Measurements from ENCODE around the gene DAB2IP. TPM values are rescaled to one million over a fixed set of nuclear protein-coding genes. Genes with fewer than 3 reads are reported as not detected.
A peak's percentile ranks its signal among the peaks of the same experiment; 100 is the strongest.

Gene DAB2IP
- total RNA-seq, 1 donor from 2014 or later = 104 TPM

DNA sequence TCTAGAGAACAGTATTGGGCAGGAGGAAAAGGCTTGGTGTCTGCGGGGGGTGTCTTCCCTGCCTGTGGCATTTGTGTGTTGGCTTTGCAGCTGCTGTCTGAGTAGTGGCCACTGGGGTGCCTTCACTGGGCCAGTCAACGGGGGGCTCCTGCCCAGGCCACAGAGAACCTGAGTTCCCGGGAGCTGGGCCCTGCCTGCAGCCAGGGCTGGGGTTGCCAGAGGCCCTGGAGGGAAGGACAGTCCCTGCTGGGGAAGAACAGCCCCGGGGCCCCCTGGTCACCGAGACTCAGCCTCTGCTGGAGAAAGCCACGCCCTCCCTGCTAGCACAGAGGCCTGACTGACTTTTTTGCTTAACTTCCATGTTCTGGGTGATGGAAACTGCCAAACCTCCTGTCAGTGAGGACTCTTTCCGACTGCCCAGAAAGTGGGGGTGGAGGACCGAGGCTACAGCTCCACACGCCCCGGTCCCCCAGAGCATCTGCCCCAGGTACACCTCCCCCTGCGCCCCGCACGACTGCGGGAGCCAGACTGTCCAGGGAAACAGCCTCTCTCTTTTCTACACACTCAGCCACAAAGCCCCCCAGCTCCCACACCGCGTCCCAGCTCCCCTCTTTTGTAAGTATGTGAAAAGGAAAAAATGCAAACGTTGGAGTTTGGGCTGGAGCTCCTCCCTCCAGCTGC is 133.4 kb downstream of the DAB2IP start:
- H3K9me3 Mint-ChIP-seq (ENCODE audit: unreplicated experiment) = no peaks in the 10 kb centered on the region
- H3K4me1 Mint-ChIP-seq (ENCODE audit: unreplicated experiment) = peaks cover 10% of the 10 kb centered on the region
- H3K27me3 Mint-ChIP-seq (ENCODE audit: unreplicated experiment) = peaks cover 23% of the 10 kb centered on the region
- TF ChIP-seq, protein P1, sequence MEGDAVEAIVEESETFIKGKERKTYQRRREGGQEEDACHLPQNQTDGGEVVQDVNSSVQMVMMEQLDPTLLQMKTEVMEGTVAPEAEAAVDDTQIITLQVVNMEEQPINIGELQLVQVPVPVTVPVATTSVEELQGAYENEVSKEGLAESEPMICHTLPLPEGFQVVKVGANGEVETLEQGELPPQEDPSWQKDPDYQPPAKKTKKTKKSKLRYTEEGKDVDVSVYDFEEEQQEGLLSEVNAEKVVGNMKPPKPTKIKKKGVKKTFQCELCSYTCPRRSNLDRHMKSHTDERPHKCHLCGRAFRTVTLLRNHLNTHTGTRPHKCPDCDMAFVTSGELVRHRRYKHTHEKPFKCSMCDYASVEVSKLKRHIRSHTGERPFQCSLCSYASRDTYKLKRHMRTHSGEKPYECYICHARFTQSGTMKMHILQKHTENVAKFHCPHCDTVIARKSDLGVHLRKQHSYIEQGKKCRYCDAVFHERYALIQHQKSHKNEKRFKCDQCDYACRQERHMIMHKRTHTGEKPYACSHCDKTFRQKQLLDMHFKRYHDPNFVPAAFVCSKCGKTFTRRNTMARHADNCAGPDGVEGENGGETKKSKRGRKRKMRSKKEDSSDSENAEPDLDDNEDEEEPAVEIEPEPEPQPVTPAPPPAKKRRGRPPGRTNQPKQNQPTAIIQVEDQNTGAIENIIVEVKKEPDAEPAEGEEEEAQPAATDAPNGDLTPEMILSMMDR (IDR thresholded peaks at IDR 0.05; ENCODE audit: unreplicated experiment) = no peak
- DNase-seq (ENCODE audit: low spot score) = no peak
- H3K27ac Mint-ChIP-seq (ENCODE audit: unreplicated experiment) = no peak overlapping the region
- H3K4me3 Mint-ChIP-seq (ENCODE audit: unreplicated experiment) = no peak overlapping the region
- H3K36me3 Mint-ChIP-seq (ENCODE audit: low read depth, unreplicated experiment) = peaks cover 25% of the 10 kb centered on the region

- H3K9me3 Mint-ChIP-seq (ENCODE audit: unreplicated experiment) = no peaks in the 10 kb centered on the region
- H3K27ac Mint-ChIP-seq (ENCODE audit: unreplicated experiment) = no peak overlapping the region
- no peak for DNase-seq (ENCODE audit: low spot score)
- H3K27me3 Mint-ChIP-seq (ENCODE audit: unreplicated experiment) = peaks cover 18% of the 10 kb centered on the region
- no peak overlapping the region for H3K4me3 Mint-ChIP-seq (ENCODE audit: unreplicated experiment)
- TF ChIP-seq, protein P1 (IDR thresholded peaks at IDR 0.05; ENCODE audit: unreplicated experiment) = no peak
- H3K4me1 Mint-ChIP-seq (ENCODE audit: unreplicated experiment) = peaks cover 10% of the 10 kb centered on the region
- H3K36me3 Mint-ChIP-seq (ENCODE audit: low read depth, unreplicated experiment) = peaks cover 16% of the 10 kb centered on the region
Measured at GRCh38 chr9:121785673-121786542, 134.5 kb downstream of the DAB2IP start.

DNA sequence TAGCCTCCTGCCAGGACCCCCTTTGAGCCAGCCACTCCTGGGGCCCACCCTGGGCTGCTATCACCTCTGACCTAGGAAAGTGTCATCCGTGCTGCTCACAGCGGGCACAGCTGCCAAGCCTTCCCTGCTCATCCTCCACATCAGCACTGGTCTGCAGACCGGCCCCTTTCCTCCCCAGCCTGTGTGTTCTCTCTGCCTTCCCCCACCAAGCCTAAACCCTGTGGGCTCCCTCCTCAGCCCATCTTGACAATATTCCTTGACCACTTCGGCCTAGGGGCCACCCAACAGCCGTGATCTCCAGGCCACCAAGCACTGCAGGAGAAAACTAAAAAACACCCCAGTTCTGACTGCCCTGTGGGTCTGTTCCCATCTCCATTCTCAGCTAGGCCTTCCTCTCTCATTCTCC is 135.1 kb downstream of the DAB2IP start:
- TF ChIP-seq, protein P1 (IDR thresholded peaks at IDR 0.05; ENCODE audit: unreplicated experiment) = no peak
- no peak for DNase-seq (ENCODE audit: low spot score)
- H3K36me3 Mint-ChIP-seq (ENCODE audit: low read depth, unreplicated experiment) = peaks cover 9% of the 10 kb centered on the region
- H3K4me1 Mint-ChIP-seq (ENCODE audit: unreplicated experiment) = peaks cover 10% of the 10 kb centered on the region
- H3K9me3 Mint-ChIP-seq (ENCODE audit: unreplicated experiment) = no peaks in the 10 kb centered on the region
- H3K27me3 Mint-ChIP-seq (ENCODE audit: unreplicated experiment) = peaks cover 14% of the 10 kb centered on the region
- no peak overlapping the region for H3K4me3 Mint-ChIP-seq (ENCODE audit: unreplicated experiment)
- H3K27ac Mint-ChIP-seq (ENCODE audit: unreplicated experiment) = peak overlapping the region; percentile 43

- DNase-seq (ENCODE audit: low spot score) = no peak
- TF ChIP-seq, protein P1 (IDR thresholded peaks at IDR 0.05; ENCODE audit: unreplicated experiment) = no peak
- peak overlapping the region; percentile 43 for H3K27ac Mint-ChIP-seq (ENCODE audit: unreplicated experiment)
Measured at GRCh38 chr9:121786998-121787422, 135.6 kb downstream of the DAB2IP start.

More at GRCh38 chr9:121786998-121787422, 135.6 kb downstream of the DAB2IP start:
- H3K4me3 Mint-ChIP-seq (ENCODE audit: unreplicated experiment) = no peak overlapping the region
- H3K36me3 Mint-ChIP-seq (ENCODE audit: low read depth, unreplicated experiment) = peaks cover 7% of the 10 kb centered on the region
- H3K9me3 Mint-ChIP-seq (ENCODE audit: unreplicated experiment) = no peaks in the 10 kb centered on the region
- H3K27me3 Mint-ChIP-seq (ENCODE audit: unreplicated experiment) = peaks cover 14% of the 10 kb centered on the region
- H3K4me1 Mint-ChIP-seq (ENCODE audit: unreplicated experiment) = peaks cover 10% of the 10 kb centered on the region

Measured in endothelial cell (in vitro differentiated cells).